Neural progenitor cell (in vitro differentiated cells): ENCODE results near the gene NR1H2. TPM values are rescaled to one million over a fixed set of nuclear protein-coding genes. Genes with fewer than 3 reads are reported as not detected.
"Not testable (repeated sequence)": the region's sequence is repeated elsewhere in the genome, so short reads cannot be mapped to it uniquely, and the experiment has no call there.

Experiments used
- DNase-seq: peaks from one replicate; pipeline ENCODE4 v3.0.0-alpha.2; 2016; ENCODE audit warnings: low spot score
- H2AFZ ChIP-seq: fragments of 200-600 bp; sonication (generic); replicated peaks from 2 replicates; pipeline ENCODE4 v1.6.1; 2016; ENCODE audit warnings: antibody characterized with exemption
- H3F3A ChIP-seq: fragments of 200-600 bp; sonication (generic); 2 replicates; pipeline ENCODE4 v1.6.1; 2016; ENCODE audit warnings: antibody characterized with exemption, low read depth
- H3K27ac ChIP-seq: fragments of 200-600 bp; sonication (generic); 2 replicates; pipeline ENCODE4 v1.5.1; 2016; ENCODE audit warnings: mild to moderate bottlenecking
- H3K27me3 ChIP-seq: fragments of 200-600 bp; sonication (generic); 2 replicates; pipeline ENCODE4 v1.6.1; 2016; ENCODE audit warnings: mild to moderate bottlenecking, moderate library complexity
- H3K36me3 ChIP-seq: fragments of 200-600 bp; sonication (generic); 2 replicates; pipeline ENCODE4 v1.5.1; 2016
- H3K4me1 ChIP-seq: fragments of 200-600 bp; sonication (generic); 2 replicates; pipeline ENCODE4 v1.6.1; 2016; ENCODE audit warnings: mixed run types
- H3K4me2 ChIP-seq: fragments of 200-600 bp; sonication (generic); 2 replicates; pipeline ENCODE4 v1.6.1; 2016
- H3K4me3 ChIP-seq: fragments of 200-600 bp; sonication (generic); 2 replicates; pipeline ENCODE4 v1.5.1; 2016
- H3K79me2 ChIP-seq: fragments of 200-600 bp; sonication (generic); 2 replicates; pipeline ENCODE4 v1.6.1; 2016; ENCODE audit warnings: low read depth
- H3K9ac ChIP-seq: fragments of 200-600 bp; sonication (generic); 2 replicates; pipeline ENCODE4 v1.6.1; 2016
- H3K9me3 ChIP-seq: fragments of 200-600 bp; sonication (generic); 2 replicates; pipeline ENCODE4 v1.5.1; 2016; ENCODE audit warnings: low read depth
- H4K20me1 ChIP-seq: fragments of 200-600 bp; sonication (generic); 2 replicates; pipeline ENCODE4 v1.6.1; 2016; ENCODE audit warnings: low read depth
- H3K27ac Mint-ChIP-seq: 3 replicates; pipeline ENCODE4 v1.8.0; 2021; ENCODE audit warnings: mixed read lengths
- H3K27me3 Mint-ChIP-seq: 2 replicates; pipeline ENCODE4 v1.8.0; 2022; ENCODE audit warnings: low read depth, mild to moderate bottlenecking, inconsistent platforms, moderate library complexity, mixed read lengths; ENCODE audit not compliant: insufficient read depth
- H3K36me3 Mint-ChIP-seq: 3 replicates; pipeline ENCODE4 v1.8.0; 2021; ENCODE audit warnings: mixed read lengths
- H3K4me1 Mint-ChIP-seq: 3 replicates; pipeline ENCODE4 v1.8.0; 2021; ENCODE audit warnings: mixed read lengths
- H3K4me3 Mint-ChIP-seq: 3 replicates; pipeline ENCODE4 v1.8.0; 2021; ENCODE audit warnings: mild to moderate bottlenecking, moderate library complexity, mixed read lengths
- H3K9me3 Mint-ChIP-seq: 3 replicates; pipeline ENCODE4 v1.8.0; 2020; ENCODE audit warnings: mixed read lengths
- CTCF ChIP-seq: fragments of 200-600 bp; sonication (generic); IDR thresholded peaks from 2 replicates; pipeline ENCODE4 v1.5.1; 2017; ENCODE audit warnings: antibody characterized with exemption, mild to moderate bottlenecking
- EZH2 ChIP-seq: fragments of 200-600 bp; sonication (generic); IDR thresholded peaks from 2 replicates; pipeline ENCODE4 v1.6.1; 2017; ENCODE audit warnings: antibody characterized with exemption, mild to moderate bottlenecking, moderate library complexity
- EZH2phosphoT487 ChIP-seq: fragments of 200-600 bp; sonication (generic); IDR thresholded peaks from 2 replicates; pipeline ENCODE4 v1.6.1; 2017; ENCODE audit warnings: antibody characterized with exemption
- total RNA-seq: library from RNA; depleted of rRNA; stranded (reverse); fragments of >200 nt; gene quantifications from 2 replicates; pipeline ENCODE4 v1.2.3, GENCODE V29; 2015; ENCODE audit warnings: low replicate concordance

The NR1H2 gene
- total RNA-seq, 1 donor from 2014 or later, result 25.4 TPM

- peaks cover 10% of the 10 kb centered on the region for H3K9me3 Mint-ChIP-seq
- no peak overlapping the region for H3K27ac Mint-ChIP-seq
- DNase-seq, result no peak
Observed at GRCh38 chr19:50344661-50345318, 31.5 kb upstream of the NR1H2 start.

GRCh38 chr19:50347089-50347581 lies 29.1 kb upstream of the NR1H2 start:
- not testable (repeated sequence) for H3K4me3 ChIP-seq, H3K27ac ChIP-seq, H3K4me1 ChIP-seq, DNase-seq, H3K9ac ChIP-seq, H4K20me1 ChIP-seq, H3K4me3 Mint-ChIP-seq, H3K9me3 ChIP-seq, H3K4me1 Mint-ChIP-seq, H3K27me3 Mint-ChIP-seq, H3K4me2 ChIP-seq, H2AFZ ChIP-seq, H3K27me3 ChIP-seq, H3K27ac Mint-ChIP-seq, H3K36me3 ChIP-seq, H3K79me2 ChIP-seq, H3F3A ChIP-seq, H3K9me3 Mint-ChIP-seq
- peaks cover 19% of the 10 kb centered on the region for H3K36me3 Mint-ChIP-seq

More at GRCh38 chr19:50344661-50345318, 31.5 kb upstream of the NR1H2 start:
- H3K79me2 ChIP-seq, result no peaks in the 10 kb centered on the region
- no peak overlapping the region for H3K27ac ChIP-seq
- H3K4me1 ChIP-seq, result no peaks in the 10 kb centered on the region
- peaks cover 26% of the 10 kb centered on the region for H3K36me3 Mint-ChIP-seq
- no peak overlapping the region for H3K4me3 ChIP-seq
- H2AFZ ChIP-seq, result no peak overlapping the region
- no peaks in the 10 kb centered on the region for H3F3A ChIP-seq
- H3K4me2 ChIP-seq, result no peak overlapping the region
- no peak overlapping the region for H3K4me3 Mint-ChIP-seq
- H3K9me3 ChIP-seq, result no peaks in the 10 kb centered on the region
- H3K27me3 ChIP-seq, result no peaks in the 10 kb centered on the region
- no peaks in the 10 kb centered on the region for H3K4me1 Mint-ChIP-seq
- H3K36me3 ChIP-seq, result no peaks in the 10 kb centered on the region
- peaks cover 4% of the 10 kb centered on the region for H3K27me3 Mint-ChIP-seq
- H3K9ac ChIP-seq, result no peak overlapping the region
- no peaks in the 10 kb centered on the region for H4K20me1 ChIP-seq
- TF ChIP-seq CTCF (no peak), EZH2 (no peak), EZH2phosphoT487 (no peak)

- Mint-ChIP-seq H3K9me3 (peaks cover 8% of the 10 kb centered on the region), H3K36me3 (peaks cover 10% of the 10 kb centered on the region), H3K27me3 (peaks cover 2% of the 10 kb centered on the region), H3K4me3 (no peak overlapping the region), H3K4me1 (no peaks in the 10 kb centered on the region), H3K27ac (no peak overlapping the region)
- H3K4me1 ChIP-seq, result no peaks in the 10 kb centered on the region
- DNase-seq, result no peak
- H2AFZ ChIP-seq, result no peak overlapping the region
- H3K4me2 ChIP-seq, result no peak overlapping the region
- no peaks in the 10 kb centered on the region for H3K27me3 ChIP-seq
- no peaks in the 10 kb centered on the region for H3K36me3 ChIP-seq
- H3K4me3 ChIP-seq, result no peak overlapping the region
- H3F3A ChIP-seq, result no peaks in the 10 kb centered on the region
- no peak overlapping the region for H3K9ac ChIP-seq
- H3K9me3 ChIP-seq, result no peaks in the 10 kb centered on the region
- H4K20me1 ChIP-seq, result no peaks in the 10 kb centered on the region
- H3K79me2 ChIP-seq, result no peaks in the 10 kb centered on the region
- peak; percentile 6 for TF ChIP-seq CTCF
- TF ChIP-seq EZH2, result no peak
- no peak overlapping the region for H3K27ac ChIP-seq
Observed at GRCh38 chr19:50349277-50350057, 26.8 kb upstream of the NR1H2 start.

- Histone ChIP-seq H2AFZ (no peak overlapping the region), H3K4me2 (no peak overlapping the region), H3K36me3 (no peaks in the 10 kb centered on the region), H3F3A (no peaks in the 10 kb centered on the region), H3K4me3 (no peak overlapping the region), H3K27ac (no peak overlapping the region), H3K27me3 (no peaks in the 10 kb centered on the region), H4K20me1 (peaks cover under 1% of the 10 kb centered on the region), H3K9me3 (no peaks in the 10 kb centered on the region), H3K79me2 (no peaks in the 10 kb centered on the region), H3K9ac (no peak overlapping the region), H3K4me1 (no peaks in the 10 kb centered on the region)
- Mint-ChIP-seq H3K27me3 (no peaks in the 10 kb centered on the region), H3K9me3 (no peaks in the 10 kb centered on the region), H3K4me1 (no peaks in the 10 kb centered on the region), H3K36me3 (no peaks in the 10 kb centered on the region), H3K4me3 (no peak overlapping the region), H3K27ac (no peak overlapping the region)
- TF ChIP-seq CTCF, result no peak
- TF ChIP-seq EZH2, result no peak
- TF ChIP-seq EZH2phosphoT487, result no peak
- no peak for DNase-seq
Observed at GRCh38 chr19:50352242-50352641, 24.0 kb upstream of the NR1H2 start.

- H3F3A ChIP-seq, H3K27me3 Mint-ChIP-seq, H3K36me3 ChIP-seq, H3K9ac ChIP-seq, H3K4me3 Mint-ChIP-seq, H3K9me3 ChIP-seq, H3K36me3 Mint-ChIP-seq, H3K27me3 ChIP-seq, H3K27ac ChIP-seq, H3K27ac Mint-ChIP-seq, DNase-seq, H3K4me2 ChIP-seq, H4K20me1 ChIP-seq, H3K4me3 ChIP-seq, H2AFZ ChIP-seq, H3K79me2 ChIP-seq, H3K4me1 Mint-ChIP-seq, H3K4me1 ChIP-seq, H3K9me3 Mint-ChIP-seq: not testable (repeated sequence)
Observed at GRCh38 chr19:50353487-50353880, 22.8 kb upstream of the NR1H2 start.
